Body of pancreas (tissue), 4 donors: ENCODE measurements around the gene KCNJ6.

Experiments used
- CTCF ChIP-seq, 7 experiments: fragments of 450-650 bp in 4 of 7; fragments of 200-600 bp in 3 of 7; sonication (generic) in 3 of 7; IDR thresholded peaks; one replicate each; pipeline ENCODE4 v1.5.1; 2016 to 2019; ENCODE audit warnings: antibody characterized with exemption in 7 of 7
- POLR2A ChIP-seq, 3 donors: fragments of 450-650 bp; IDR thresholded peaks; one replicate each; pipeline ENCODE4 v1.6.1; 2016; ENCODE audit warnings: antibody characterized with exemption in 3 of 3, mild to moderate bottlenecking in 2 of 3

GRCh38 chr21:37601915-37602314 lies 314.3 kb downstream of the KCNJ6 start:
- TF ChIP-seq POLR2A (IDR thresholded peaks at IDR 0.05), result no peak
- TF ChIP-seq CTCF (IDR thresholded peaks at IDR 0.05), result no peak
